Non-pigmented ciliary epithelial cell (primary cell): Measurements from ENCODE around the gene TMEM95.
"Not testable (repeated sequence)": the region's sequence is repeated elsewhere in the genome, so short reads cannot be mapped to it uniquely, and the experiment has no call there.

Experiments used
- DNase-seq: peaks from one replicate; pipeline ENCODE4 v3.0.0-alpha.2; 2010; ENCODE audit warnings: low read depth

The TMEM95 gene

GRCh38 chr17:7346761-7347614 is 8.0 kb upstream of the TMEM95 start:
- no peak for DNase-seq

- DNase-seq, result no peak
Measured at GRCh38 chr17:7347630-7348477, 7.1 kb upstream of the TMEM95 start.

GRCh38 chr17:7348478-7349242 is 6.3 kb upstream of the TMEM95 start:
- DNase-seq, result no peak

GRCh38 chr17:7351665-7352502 is 3.1 kb upstream of the TMEM95 start, which contains the start of gene KCTD11:
Gene KCTD11, plus strand, starts transcription at chr17:7352162.
- DNase-seq, result no peak

GRCh38 chr17:7352503-7352889 is 2.5 kb upstream of the TMEM95 start:
- no peak for DNase-seq

GRCh38 chr17:7352910-7353635 is 1.9 kb upstream of the TMEM95 start:
- no peak for DNase-seq

- no peak for DNase-seq
Measured at GRCh38 chr17:7354262-7354843, 603 bp upstream of the TMEM95 start.

GRCh38 chr17:7355573-7355972 is 617 bp downstream of the TMEM95 start:
- DNase-seq, result no peak

GRCh38 chr17:7356072-7356549 is 1.2 kb downstream of the TMEM95 start:
- DNase-seq, result no peak

DNA sequence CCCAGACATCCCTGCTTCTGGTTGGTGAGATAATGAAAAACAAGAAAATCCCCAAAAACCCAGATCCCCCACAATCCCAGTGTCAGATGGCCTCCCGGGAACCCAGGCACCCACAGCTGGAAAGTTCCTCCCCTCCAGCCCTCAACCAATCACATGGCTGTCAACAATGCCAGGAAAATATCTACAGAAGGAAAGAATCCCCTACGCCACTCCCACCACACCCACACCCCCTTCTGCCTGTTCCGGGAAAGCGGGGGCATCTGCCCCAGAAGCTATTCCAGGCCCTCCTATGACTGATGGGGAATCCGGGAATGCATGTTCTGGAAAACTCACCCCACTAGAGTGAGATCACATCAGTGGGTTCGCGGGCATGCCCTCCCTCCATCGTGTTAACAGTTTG is 1.8 kb downstream of the TMEM95 start:
- DNase-seq, result no peak

DNA sequence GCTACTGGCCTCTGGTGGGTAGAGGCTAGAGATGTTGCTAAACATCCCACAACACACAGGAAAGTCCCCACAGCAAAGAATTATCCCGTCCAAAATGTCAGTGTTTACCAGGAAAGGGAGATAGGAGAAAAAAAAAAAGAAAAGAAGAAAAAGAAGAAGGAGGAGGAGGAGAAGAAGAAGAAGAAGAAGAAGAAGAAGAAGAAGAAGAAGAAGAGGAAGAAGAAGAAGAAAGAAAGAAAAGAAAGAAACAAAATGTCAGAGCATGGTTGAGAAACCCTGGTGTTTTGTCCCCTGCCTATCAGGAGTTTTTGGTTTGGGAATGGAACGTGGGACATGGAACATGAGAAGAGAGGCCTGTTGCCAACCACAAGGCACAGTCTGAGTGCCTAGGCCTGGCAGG is 2.4 kb downstream of the TMEM95 start:
- no peak for DNase-seq

GRCh38 chr17:7361906-7362305 is 7.0 kb downstream of the TMEM95 start:
- no peak for DNase-seq

GRCh38 chr17:7363311-7363710 is 8.4 kb downstream of the TMEM95 start:
- no peak for DNase-seq

GRCh38 chr17:7365963-7366362 is 11.0 kb downstream of the TMEM95 start:
- DNase-seq, result not testable (repeated sequence)

- no peak for DNase-seq
Measured at GRCh38 chr17:7367083-7367482, 12.1 kb downstream of the TMEM95 start.

GRCh38 chr17:7367918-7368598 is 13.1 kb downstream of the TMEM95 start:
- no peak for DNase-seq

- DNase-seq, result not testable (repeated sequence)
Measured at GRCh38 chr17:7368599-7368994, 13.6 kb downstream of the TMEM95 start.

DNA sequence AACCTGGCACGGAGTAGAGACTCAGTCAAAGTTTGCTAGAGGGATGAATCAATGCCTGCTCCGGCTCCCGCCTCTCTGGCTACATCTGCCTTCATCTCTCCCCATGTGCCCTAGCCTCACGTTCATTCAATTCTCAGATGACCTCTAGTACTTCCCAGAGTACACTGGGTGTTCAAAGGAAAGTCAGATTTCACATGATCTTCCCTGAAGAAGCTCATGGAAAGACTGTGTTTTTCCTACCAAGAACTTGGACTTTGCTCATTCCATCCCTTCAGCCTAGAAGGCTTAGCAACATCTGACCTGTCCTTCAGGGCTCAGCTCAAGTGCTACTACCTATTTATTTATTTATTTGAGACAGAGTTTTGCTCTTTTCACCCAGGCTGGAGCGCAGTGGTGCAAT is 14.9 kb downstream of the TMEM95 start:
- DNase-seq, result no peak

DNA sequence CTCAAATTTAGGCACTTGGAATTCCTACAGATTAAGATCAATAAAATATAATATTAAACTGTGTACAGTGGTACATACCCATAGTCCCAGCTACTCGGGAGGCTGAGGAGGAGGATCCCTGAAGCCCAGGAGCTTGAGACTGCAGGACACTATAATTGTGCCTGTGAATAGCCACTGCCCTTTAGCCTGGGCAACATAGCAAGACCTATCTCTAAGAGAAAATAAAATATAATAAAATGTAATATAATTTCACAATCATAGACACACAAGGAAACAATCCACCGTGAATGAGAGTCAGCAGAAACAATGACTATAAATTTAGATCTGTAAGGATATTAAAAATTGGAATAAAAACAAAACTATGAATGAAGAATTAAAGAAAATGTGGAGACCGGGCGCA is 15.9 kb downstream of the TMEM95 start:
- DNase-seq, result no peak

- DNase-seq, result no peak
Measured at GRCh38 chr17:7374353-7374752, 19.4 kb downstream of the TMEM95 start.
